ENCODE measurements around the gene CCL16.

Gene CCL16

GRCh38 chr17:35934760-35935159 lies 46.5 kb downstream of the CCL16 start:
- DNase-seq (ENCODE audit: low spot score), result no peak

- DNase-seq (ENCODE audit: low spot score), result no peak
These were observed 48.7 kb downstream of the CCL16 start for GRCh38 chr17:35932586-35932985.

- no peak for DNase-seq (ENCODE audit: low spot score)
These were observed 49.4 kb downstream of the CCL16 start for GRCh38 chr17:35931794-35932425.

GRCh38 chr17:35930211-35931065 lies 50.9 kb downstream of the CCL16 start, which contains the start of gene RDM1:
Gene RDM1, minus strand, starts transcription at chr17:35930773. Its CDS starts 46 bp downstream, at chr17:35930727.
- peak; percentile 45 for DNase-seq (ENCODE audit: low spot score)

GRCh38 chr17:35927714-35928113 lies 53.6 kb downstream of the CCL16 start:
- no peak for DNase-seq (ENCODE audit: low spot score)

Measured in Ammon's horn (tissue), 1 donor.